ENCODE measurements around the gene SETD7. TPM values are rescaled to one million over a fixed set of nuclear protein-coding genes. Genes with fewer than 3 reads are reported as not detected.

Gene SETD7
- total and polyA plus RNA-seq, 2 of the 4 experiments (the other 2 are of a cell fraction) = 17.0 to 46.6 TPM

- WGBS, 2 experiments (ENCODE audit: extremely low coverage in 2 of 2, insufficient read length in 1 of 2) = 65% methylated on average over 2 of the region's 6 CpGs; no CpG with 5 or more reads in 1 of the 2 experiments
- Histone ChIP-seq H4K91ac (ENCODE audit: insufficient read depth, low read depth, low read length) (no peak overlapping the region), H3K27me3 (ENCODE audit: control insufficient read depth, insufficient read depth, low read length) (no peaks in the 10 kb centered on the region), H4K8ac (ENCODE audit: low read depth in 2 of 2, low read length in 2 of 2) (no peak overlapping the region), H3K4me2 (ENCODE audit: low read depth, low read length) (no peak overlapping the region), H2BK120ac (ENCODE audit: low read depth, low read length) (no peak overlapping the region), H3K23ac (ENCODE audit: low read depth, low read length) (no peak overlapping the region), H3K9me3 (ENCODE audit: control insufficient read depth, insufficient read depth, low read length) (peaks cover 2% of the 10 kb centered on the region; the same call in 1 of the 2 replicates), H3K27ac (ENCODE audit: insufficient read depth, low read length) (no peak overlapping the region), H3K79me1 (ENCODE audit: low read depth in 1 of 2, low read length in 2 of 2) (no peaks in the 10 kb centered on the region), H3K4me3 (ENCODE audit: insufficient read depth, low read depth, low read length) (no peak overlapping the region), H2BK20ac (ENCODE audit: low read depth, low read length) (no peak overlapping the region), H3K18ac (ENCODE audit: low read depth, low read length) (no peak overlapping the region), H3K14ac (replicated peaks; ENCODE audit: low read depth, low read length) (no peak overlapping the region), H2AK5ac (ENCODE audit: low read depth, low read length) (no peak overlapping the region), H2BK15ac (ENCODE audit: low read depth, low read length) (no peak overlapping the region), H3K9ac (ENCODE audit: low read depth, low read length) (no peak overlapping the region), H2AK9ac (replicated peaks; ENCODE audit: low read depth, low read length, poor library complexity) (no peak overlapping the region), H3K4me1 (ENCODE audit: control insufficient read depth, insufficient read depth, low read length) (peaks cover 1% of the 10 kb centered on the region; the same call in 1 of the 2 replicates), H4K20me1 (ENCODE audit: insufficient read depth, low read length) (no peaks in the 10 kb centered on the region), H4K5ac (ENCODE audit: low read depth, low read length) (no peak overlapping the region), H3K9me1 (ENCODE audit: insufficient read depth, low read length) (peaks cover 3% of the 10 kb centered on the region; the same call in 1 of the 2 replicates), H2AFZ (replicated peaks; ENCODE audit: low read length, poor library complexity) (no peak overlapping the region), H3K56ac (ENCODE audit: extremely low read depth, insufficient read depth, low read length) (no peak overlapping the region), H3K4ac (ENCODE audit: low read depth, low read length) (no peak overlapping the region), H2BK5ac (ENCODE audit: low read depth, low read length, poor library complexity, severe bottlenecking) (no peak overlapping the region), H3K36me3 (ENCODE audit: control insufficient read depth, insufficient read depth, low read length) (peaks cover 3% of the 10 kb centered on the region; the same call in 1 of the 2 replicates)
- ATAC-seq (ENCODE audit: low read depth) = no peak
- TF ChIP-seq CEBPB (IDR thresholded peaks at IDR 0.05; ENCODE audit: low read depth, low read length) (no peak), POLR2A (IDR thresholded peaks at IDR 0.05; ENCODE audit: low read depth, low read length) (no peak), CHD1 (IDR thresholded peaks at IDR 0.05; ENCODE audit: low read depth, low read length) (no peak), SMC3 (IDR thresholded peaks at IDR 0.05; ENCODE audit: low read depth, low read length) (no peak), USF2 (IDR thresholded peaks at IDR 0.05; ENCODE audit: low read depth, low read length) (no peak), MAFK (IDR thresholded peaks at IDR 0.05; ENCODE audit: low read depth, low read length) (no peak)
- no TSS peak for BruUV-seq (replicated peaks)
- in situ Hi-C loops (cut with MboI; ENCODE audit: low sequenced_read_pairs) (no loop called here), dilution Hi-C loops (cut with HindIII; ENCODE audit: low sequenced_read_pairs, unreplicated experiment) (no loop called here), intact Hi-C loops (cut with micrococcal nuclease) (no loop called here)
- ChIA-PET POLR2A (ENCODE audit: unreplicated experiment) (no interaction called here), CTCF (interaction anchor here (0.6 kb wide), 1 partner anchor 10 kb away, joined by 4 read pairs; no protein-coding TSS in a partner anchor)
- no peak for DNase-seq
These were observed 54.5 kb downstream of the SETD7 start for GRCh38 chr4:139501527-139501926.
